Measurements from ENCODE around the gene CLDN10. TPM values are rescaled to one million over a fixed set of nuclear protein-coding genes. Genes with fewer than 3 reads are reported as not detected.

The CLDN10 gene
- total RNA-seq, 1 experiment from 2014 or later = 10.5 TPM

DNA sequence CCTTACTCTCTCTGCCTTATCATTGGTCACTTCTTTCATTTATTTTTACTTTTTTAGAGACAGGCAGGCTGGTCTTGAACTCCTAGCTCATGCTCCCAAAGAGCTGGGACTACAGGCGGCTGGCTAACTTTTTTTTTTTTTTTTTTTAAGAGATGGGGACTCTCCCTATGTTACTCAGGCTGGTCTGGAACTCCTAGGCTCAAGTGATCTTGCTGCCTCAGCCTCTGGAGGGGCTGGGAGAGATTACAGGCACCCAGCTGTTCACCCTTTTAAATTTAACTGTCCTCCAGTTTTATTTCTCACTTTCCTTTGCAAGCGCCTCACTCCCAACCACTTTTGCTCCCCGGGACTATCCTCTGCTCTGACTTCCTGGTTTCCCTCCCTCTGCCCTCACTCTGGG lies 5.6 kb upstream of the CLDN10 start:
- no peak for ATAC-seq
- no peak overlapping the region for H3K4me3 ChIP-seq (ENCODE audit: low read depth in 2 of 2, low read length in 2 of 2)
- H3K27me3 ChIP-seq (ENCODE audit: control insufficient read depth, insufficient read depth, low read length) = no peaks in the 10 kb centered on the region
- DNase-seq (ENCODE audit: low read depth, low spot score) = no peak
- CTCF ChIA-PET = no interaction called here
- no TSS peak for BruUV-seq (replicated peaks)
- in situ Hi-C loops (cut with HindIII; ENCODE audit: low pct_unique_long_range_greater_than_20kb, low sequenced_read_pairs) (no loop called here), intact Hi-C loops (cut with micrococcal nuclease; ENCODE audit: unreplicated experiment) (no loop called here)
- H3K9me3 ChIP-seq (ENCODE audit: control insufficient read depth, insufficient read depth, low read depth, low read length) = no peaks in the 10 kb centered on the region
- H3K4me1 ChIP-seq (ENCODE audit: control insufficient read depth, insufficient read depth, low read length) = no peaks in the 10 kb centered on the region; the same call in 1 of the 2 replicates
- no peaks in the 10 kb centered on the region for H3K36me3 ChIP-seq (ENCODE audit: control insufficient read depth, insufficient read depth, low read length)
- POLR2A ChIA-PET = no interaction called here
- no peak overlapping the region for H3K27ac ChIP-seq (ENCODE audit: low read length)
- TF ChIP-seq POLR2AphosphoS5 (IDR thresholded peaks at IDR 0.05; ENCODE audit: low read depth, low read length) (no peak), SIN3A (IDR thresholded peaks at IDR 0.05; ENCODE audit: borderline replicate concordance, insufficient read depth, low read depth, low read length) (no peak), TCF7L2 (IDR thresholded peaks at IDR 0.05; ENCODE audit: low read depth, low read length) (no peak)
- TF ChIP-seq, protein P1, sequence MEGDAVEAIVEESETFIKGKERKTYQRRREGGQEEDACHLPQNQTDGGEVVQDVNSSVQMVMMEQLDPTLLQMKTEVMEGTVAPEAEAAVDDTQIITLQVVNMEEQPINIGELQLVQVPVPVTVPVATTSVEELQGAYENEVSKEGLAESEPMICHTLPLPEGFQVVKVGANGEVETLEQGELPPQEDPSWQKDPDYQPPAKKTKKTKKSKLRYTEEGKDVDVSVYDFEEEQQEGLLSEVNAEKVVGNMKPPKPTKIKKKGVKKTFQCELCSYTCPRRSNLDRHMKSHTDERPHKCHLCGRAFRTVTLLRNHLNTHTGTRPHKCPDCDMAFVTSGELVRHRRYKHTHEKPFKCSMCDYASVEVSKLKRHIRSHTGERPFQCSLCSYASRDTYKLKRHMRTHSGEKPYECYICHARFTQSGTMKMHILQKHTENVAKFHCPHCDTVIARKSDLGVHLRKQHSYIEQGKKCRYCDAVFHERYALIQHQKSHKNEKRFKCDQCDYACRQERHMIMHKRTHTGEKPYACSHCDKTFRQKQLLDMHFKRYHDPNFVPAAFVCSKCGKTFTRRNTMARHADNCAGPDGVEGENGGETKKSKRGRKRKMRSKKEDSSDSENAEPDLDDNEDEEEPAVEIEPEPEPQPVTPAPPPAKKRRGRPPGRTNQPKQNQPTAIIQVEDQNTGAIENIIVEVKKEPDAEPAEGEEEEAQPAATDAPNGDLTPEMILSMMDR (IDR thresholded peaks at IDR 0.05) = no peak
- TF ChIP-seq, protein P2, sequence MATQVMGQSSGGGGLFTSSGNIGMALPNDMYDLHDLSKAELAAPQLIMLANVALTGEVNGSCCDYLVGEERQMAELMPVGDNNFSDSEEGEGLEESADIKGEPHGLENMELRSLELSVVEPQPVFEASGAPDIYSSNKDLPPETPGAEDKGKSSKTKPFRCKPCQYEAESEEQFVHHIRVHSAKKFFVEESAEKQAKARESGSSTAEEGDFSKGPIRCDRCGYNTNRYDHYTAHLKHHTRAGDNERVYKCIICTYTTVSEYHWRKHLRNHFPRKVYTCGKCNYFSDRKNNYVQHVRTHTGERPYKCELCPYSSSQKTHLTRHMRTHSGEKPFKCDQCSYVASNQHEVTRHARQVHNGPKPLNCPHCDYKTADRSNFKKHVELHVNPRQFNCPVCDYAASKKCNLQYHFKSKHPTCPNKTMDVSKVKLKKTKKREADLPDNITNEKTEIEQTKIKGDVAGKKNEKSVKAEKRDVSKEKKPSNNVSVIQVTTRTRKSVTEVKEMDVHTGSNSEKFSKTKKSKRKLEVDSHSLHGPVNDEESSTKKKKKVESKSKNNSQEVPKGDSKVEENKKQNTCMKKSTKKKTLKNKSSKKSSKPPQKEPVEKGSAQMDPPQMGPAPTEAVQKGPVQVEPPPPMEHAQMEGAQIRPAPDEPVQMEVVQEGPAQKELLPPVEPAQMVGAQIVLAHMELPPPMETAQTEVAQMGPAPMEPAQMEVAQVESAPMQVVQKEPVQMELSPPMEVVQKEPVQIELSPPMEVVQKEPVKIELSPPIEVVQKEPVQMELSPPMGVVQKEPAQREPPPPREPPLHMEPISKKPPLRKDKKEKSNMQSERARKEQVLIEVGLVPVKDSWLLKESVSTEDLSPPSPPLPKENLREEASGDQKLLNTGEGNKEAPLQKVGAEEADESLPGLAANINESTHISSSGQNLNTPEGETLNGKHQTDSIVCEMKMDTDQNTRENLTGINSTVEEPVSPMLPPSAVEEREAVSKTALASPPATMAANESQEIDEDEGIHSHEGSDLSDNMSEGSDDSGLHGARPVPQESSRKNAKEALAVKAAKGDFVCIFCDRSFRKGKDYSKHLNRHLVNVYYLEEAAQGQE (IDR thresholded peaks at IDR 0.05; ENCODE audit: insufficient read depth in 1 of 2, low read depth in 2 of 2, low read length in 1 of 2) = no peak

DNA sequence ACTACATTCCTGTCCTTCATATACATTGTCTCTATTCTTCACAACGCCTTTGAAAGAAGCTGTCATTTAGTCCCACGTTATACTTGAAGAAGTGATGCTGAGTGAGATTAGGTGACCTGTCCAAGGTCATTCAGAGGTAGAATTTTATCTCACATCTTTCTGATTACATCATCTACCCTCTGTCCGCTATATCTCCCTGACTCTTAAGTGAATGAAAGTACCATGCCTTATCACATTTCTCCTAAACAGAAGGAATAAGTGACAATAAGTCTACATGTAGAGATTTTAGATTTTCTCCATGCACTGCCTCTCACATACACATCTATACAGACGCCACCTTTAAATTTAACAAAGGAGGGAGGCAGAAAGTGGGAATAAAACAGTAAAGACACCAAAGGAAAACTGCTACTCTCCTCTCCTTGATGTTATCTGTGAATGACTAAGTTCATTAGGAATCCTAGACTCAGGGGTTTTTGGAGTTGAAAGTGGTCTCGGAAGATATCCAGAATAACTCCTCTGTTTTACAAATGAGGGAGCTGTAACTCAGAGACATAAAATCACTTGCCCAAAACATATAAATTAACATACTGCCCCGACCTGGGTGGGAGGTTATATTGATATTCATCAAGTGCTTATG lies 4.9 kb upstream of the CLDN10 start:
- Histone ChIP-seq H3K4me1 (ENCODE audit: control insufficient read depth, insufficient read depth, low read length) (no peaks in the 10 kb centered on the region; the same call in 1 of the 2 replicates), H3K36me3 (ENCODE audit: control insufficient read depth, insufficient read depth, low read length) (no peaks in the 10 kb centered on the region), H3K9me3 (ENCODE audit: control insufficient read depth, insufficient read depth, low read depth, low read length) (no peaks in the 10 kb centered on the region), H3K27me3 (ENCODE audit: control insufficient read depth, insufficient read depth, low read length) (no peaks in the 10 kb centered on the region), H3K4me3 (ENCODE audit: low read depth in 2 of 2, low read length in 2 of 2) (no peak overlapping the region), H3K27ac (ENCODE audit: low read length) (no peak overlapping the region)
- no peak for ATAC-seq
- BruUV-seq (replicated peaks) = no TSS peak
- in situ Hi-C loops (cut with HindIII; ENCODE audit: low pct_unique_long_range_greater_than_20kb, low sequenced_read_pairs) (no loop called here), intact Hi-C loops (cut with micrococcal nuclease; ENCODE audit: unreplicated experiment) (no loop called here)
- ChIA-PET CTCF (no interaction called here), POLR2A (no interaction called here)
- DNase-seq (ENCODE audit: low read depth, low spot score) = no peak
- TF ChIP-seq SIN3A (IDR thresholded peaks at IDR 0.05; ENCODE audit: borderline replicate concordance, insufficient read depth, low read depth, low read length) = no peak
- TF ChIP-seq, protein P1 (IDR thresholded peaks at IDR 0.05) = no peak
- TF ChIP-seq POLR2AphosphoS5 (IDR thresholded peaks at IDR 0.05; ENCODE audit: low read depth, low read length) = no peak
- no peak for TF ChIP-seq TCF7L2 (IDR thresholded peaks at IDR 0.05; ENCODE audit: low read depth, low read length)
- TF ChIP-seq, protein P2 (IDR thresholded peaks at IDR 0.05; ENCODE audit: insufficient read depth in 1 of 2, low read depth in 2 of 2, low read length in 1 of 2) = no peak
